Measurements from ENCODE around the gene SYTL1.

SYTL1 gene

DNA sequence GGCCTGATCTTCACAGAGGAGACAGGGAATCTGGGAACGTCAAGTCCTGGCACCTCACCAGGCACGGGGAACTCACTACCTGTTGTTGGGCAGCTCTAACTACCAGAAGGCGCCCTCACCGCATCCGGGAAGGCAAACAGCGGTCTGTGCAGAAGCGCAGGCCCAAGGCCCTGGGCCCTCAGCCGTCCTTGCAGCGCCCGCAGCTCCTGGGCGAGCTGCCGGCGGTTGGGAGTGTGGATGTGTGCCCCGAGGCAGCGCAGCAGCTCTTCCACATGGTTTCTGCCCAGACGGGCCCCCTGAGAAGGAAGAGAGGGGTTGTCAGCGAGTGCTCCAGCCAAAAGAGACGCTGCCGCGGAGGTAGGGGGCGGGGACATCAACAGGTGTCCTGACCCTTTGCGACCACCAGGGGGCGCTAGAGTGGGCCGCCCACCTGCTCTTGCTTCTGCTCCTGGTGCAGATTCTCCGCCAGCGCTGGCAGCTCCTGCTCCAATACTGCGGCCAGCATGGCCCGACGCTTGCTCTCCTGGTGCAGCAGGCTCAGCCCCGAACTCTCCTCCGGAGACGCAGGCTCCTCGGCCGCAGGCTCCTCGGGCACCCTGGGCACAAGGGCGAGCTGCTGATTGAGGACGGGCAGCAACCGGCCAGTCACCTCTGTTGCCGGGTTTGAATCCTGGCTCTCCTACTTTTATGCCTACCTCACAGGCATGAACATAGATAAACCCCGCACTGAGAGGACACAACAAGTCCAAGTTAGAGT lies 15.6 kb downstream of the SYTL1 start:
- TF ChIP-seq, protein P1, sequence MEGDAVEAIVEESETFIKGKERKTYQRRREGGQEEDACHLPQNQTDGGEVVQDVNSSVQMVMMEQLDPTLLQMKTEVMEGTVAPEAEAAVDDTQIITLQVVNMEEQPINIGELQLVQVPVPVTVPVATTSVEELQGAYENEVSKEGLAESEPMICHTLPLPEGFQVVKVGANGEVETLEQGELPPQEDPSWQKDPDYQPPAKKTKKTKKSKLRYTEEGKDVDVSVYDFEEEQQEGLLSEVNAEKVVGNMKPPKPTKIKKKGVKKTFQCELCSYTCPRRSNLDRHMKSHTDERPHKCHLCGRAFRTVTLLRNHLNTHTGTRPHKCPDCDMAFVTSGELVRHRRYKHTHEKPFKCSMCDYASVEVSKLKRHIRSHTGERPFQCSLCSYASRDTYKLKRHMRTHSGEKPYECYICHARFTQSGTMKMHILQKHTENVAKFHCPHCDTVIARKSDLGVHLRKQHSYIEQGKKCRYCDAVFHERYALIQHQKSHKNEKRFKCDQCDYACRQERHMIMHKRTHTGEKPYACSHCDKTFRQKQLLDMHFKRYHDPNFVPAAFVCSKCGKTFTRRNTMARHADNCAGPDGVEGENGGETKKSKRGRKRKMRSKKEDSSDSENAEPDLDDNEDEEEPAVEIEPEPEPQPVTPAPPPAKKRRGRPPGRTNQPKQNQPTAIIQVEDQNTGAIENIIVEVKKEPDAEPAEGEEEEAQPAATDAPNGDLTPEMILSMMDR (IDR thresholded peaks at IDR 0.05; ENCODE audit: insufficient read depth, low read depth, low read length, missing control alignments) = peak; percentile 84
- H3K4me3 ChIP-seq (ENCODE audit: low read length) = no peak overlapping the region
- DNase-seq (ENCODE audit: low read depth) = peak; percentile 65

DNA sequence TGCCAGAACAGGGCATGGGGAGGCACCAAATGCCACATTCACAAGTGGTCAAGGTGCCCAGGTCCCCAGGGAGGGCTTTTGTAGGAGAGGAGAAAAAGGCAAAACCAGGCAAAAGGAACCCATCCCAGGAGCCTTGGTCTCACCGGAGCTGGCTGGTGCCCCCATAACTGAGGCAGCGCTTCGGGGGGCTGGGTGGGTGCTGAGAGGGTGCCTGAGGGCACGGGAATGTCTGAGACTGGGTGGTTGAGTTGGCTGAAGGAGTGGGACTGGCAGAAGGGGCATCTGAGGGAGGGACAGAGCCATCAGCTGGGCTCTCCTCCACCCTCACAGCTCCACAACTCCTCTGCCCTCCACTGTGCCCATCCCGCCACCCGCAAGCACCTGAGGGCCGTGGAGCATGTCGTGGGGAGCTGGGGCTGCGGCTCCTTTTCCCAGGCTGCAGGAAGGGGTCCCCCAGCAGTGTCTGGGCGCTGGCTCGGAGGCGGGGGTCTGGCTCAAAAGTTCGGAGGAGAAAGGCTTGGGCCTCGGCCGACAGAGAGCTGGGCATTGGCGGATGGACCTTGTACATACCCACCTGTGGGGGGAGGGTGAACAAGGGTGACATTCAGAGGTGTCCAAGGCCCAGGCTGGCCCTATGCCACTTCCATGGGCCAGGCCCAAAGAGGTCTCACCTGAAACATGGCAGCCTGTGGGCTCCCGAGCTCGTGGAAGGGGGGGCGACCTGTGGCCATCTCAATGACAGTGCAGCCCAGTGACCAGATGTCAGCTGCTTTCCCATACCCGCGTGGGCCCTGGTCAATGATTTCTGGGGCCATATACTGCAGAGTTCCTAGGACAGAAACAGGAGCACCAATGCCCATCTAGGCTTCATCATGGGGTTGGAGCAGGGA lies 16.5 kb downstream of the SYTL1 start:
- TF ChIP-seq, protein P1 (IDR thresholded peaks at IDR 0.05; ENCODE audit: insufficient read depth, low read depth, low read length, missing control alignments) = no peak

DNA sequence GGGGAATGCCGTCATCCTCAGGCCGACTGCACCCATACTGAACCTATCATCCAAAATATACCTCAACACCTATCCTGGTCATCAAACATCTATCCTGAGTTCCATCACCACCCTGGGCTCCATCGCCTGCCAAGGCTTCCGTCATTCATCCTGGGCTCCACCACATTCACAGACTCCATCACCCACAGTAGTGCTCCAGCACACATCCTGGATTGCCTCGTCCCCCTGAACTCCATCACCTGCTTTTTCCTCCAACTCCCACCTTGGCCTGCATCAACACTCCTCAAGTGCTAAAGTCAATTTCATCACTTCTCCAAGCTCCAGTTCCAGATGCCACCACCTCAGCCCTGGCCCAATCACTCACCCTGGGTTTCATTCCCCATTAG lies 17.1 kb downstream of the SYTL1 start:
- no peak for DNase-seq (ENCODE audit: low read depth)
- TF ChIP-seq, protein P1 (IDR thresholded peaks at IDR 0.05; ENCODE audit: insufficient read depth, low read depth, low read length, missing control alignments) = no peak
- H3K4me3 ChIP-seq (ENCODE audit: low read length) = no peak overlapping the region

More for the DNA sequence above, 16.5 kb downstream of the SYTL1 start:
- DNase-seq (ENCODE audit: low read depth) = no peak
- H3K4me3 ChIP-seq (ENCODE audit: low read length) = no peak overlapping the region

DNA sequence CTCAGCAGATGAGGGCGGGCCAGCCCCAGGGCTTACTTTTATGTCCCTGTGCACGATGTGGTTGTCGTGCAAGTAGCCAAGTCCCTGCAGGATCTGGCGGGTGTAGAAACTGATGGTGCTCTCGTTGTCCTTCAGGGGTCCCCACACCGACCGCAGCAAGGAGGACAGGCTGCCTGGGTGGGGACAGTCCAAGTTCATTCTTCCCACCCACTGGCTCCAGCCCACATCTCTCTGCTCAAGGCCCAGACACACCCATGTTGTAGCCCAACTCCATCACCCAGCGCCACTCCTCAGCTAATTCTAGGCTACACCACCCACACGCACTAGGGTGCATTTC lies 18.0 kb downstream of the SYTL1 start:
- DNase-seq (ENCODE audit: low read depth) = no peak
- TF ChIP-seq, protein P1 (IDR thresholded peaks at IDR 0.05; ENCODE audit: insufficient read depth, low read depth, low read length, missing control alignments) = no peak
- no peak overlapping the region for H3K4me3 ChIP-seq (ENCODE audit: low read length)

DNA sequence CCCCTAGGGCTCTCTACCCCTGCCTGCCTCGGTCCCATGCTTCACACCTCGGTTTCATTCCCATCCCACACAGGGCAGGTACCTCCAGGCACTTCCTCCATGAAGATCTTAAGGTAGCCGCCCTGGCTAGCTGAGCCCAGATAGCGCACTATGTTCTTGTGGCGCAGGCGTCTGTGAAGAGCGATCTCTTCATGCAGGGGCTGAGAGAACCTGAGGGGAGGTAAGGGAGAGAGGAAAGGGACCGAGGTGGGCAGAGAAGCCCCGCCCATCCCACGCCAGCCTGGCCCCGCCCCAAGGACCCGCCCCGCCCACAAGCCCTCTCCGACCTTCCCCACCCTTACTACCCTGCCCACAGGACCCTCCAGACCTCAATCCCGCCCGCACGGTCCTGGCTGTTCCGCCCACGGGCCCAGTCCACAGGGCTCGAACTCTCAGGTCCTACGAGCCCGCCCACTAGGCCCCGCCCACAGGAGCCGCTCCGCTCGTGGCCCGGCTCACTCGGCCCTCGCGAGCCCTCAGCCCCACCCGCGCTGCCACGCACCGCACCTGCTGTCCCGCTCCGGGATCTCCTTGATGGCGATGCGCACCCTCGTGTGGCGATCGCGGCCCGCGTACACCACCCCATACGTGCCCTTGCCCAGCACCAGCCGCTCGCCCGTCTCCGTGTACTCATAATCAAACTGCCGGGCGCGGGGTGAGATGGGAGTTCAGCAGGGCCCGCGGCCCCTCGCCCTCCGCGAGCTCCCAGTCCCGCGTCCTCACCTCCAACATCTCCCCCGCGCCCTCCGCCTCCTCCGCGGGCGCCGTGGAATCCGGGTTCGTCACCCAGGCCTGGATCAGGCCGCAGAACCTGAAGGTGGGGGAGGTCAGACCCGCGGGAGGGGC lies 18.6 kb downstream of the SYTL1 start:
- DNase-seq (ENCODE audit: low read depth) = no peak
- TF ChIP-seq, protein P1 (IDR thresholded peaks at IDR 0.05; ENCODE audit: insufficient read depth, low read depth, low read length, missing control alignments) = no peak
- no peak overlapping the region for H3K4me3 ChIP-seq (ENCODE audit: low read length)

DNA sequence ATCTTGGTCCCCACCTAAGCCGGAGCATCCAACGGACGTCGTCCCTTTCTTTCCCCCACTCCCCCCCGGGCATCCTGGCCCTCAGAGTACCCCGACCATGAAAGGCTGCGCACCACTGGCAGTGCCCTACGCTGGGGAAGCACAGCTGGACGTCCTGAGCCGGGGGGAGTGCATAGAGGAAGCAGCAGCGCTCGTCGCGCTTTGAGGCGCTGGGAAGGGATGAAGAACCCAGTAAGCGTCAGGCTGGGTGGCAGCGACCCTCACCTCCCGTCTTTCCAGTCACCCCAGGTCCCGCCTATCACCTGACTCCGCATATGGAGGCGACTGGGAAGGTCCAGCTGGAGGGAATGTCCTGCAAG lies 19.2 kb downstream of the SYTL1 start:
- no peak for DNase-seq (ENCODE audit: low read depth)
- TF ChIP-seq, protein P1 (IDR thresholded peaks at IDR 0.05; ENCODE audit: insufficient read depth, low read depth, low read length, missing control alignments) = no peak
- H3K4me3 ChIP-seq (ENCODE audit: low read length) = no peak overlapping the region

All from epithelial cell of esophagus (primary cell).